ENCODE measurements around the gene ELOVL7.

GRCh38 chr5:60744682-60745081 lies 99.4 kb downstream of the ELOVL7 start:
- TF ChIP-seq EZH2phosphoT487 (IDR thresholded peaks at IDR 0.05; ENCODE audit: borderline replicate concordance, low read length) (no peak), CTCF (conservative IDR thresholded peaks at IDR 0.05; ENCODE audit: low read depth, low read length) (no peak)

Data from PC-3 (cell line).